ENCODE data around the gene STARD8. TPM values are rescaled to one million over a fixed set of nuclear protein-coding genes. Genes with fewer than 3 reads are reported as not detected.
A peak's percentile ranks its signal among the peaks of the same experiment; 100 is the strongest.

STARD8 gene
- polyA plus RNA-seq, 1 experiment: 2.9 TPM

DNA sequence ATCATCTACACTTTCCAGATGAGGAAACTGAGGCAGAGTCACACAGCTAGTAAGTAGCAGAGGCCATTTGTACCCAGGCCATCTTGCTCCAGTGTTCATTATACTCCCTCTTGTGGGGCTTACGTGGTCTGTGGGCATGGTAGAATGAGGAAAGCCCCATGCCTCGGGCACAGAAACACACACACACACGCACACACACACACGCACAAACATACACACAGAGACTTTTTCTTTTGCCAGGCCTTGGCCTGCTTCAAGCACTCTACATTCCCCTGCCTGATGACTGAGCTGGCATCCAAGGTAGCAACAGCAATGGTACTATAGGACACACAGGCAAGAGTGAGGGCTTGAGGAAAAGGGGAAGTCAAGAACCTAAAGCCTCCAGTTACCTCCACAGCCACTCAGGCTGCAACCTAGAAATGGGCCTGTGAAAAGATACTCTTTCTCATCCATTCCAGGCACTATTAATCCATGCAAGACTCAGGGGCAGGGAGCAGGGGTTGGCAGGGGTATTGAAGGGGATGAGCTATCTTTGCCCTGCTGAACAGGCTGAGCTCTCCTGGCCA lies 43.6 kb downstream of the STARD8 start:
- Histone ChIP-seq H3K36me3 (ENCODE audit: control insufficient read depth, insufficient read depth, low read length) (no peaks in the 10 kb centered on the region), H3K4me3 (ENCODE audit: low read depth, low read length) (no peak overlapping the region), H3K27me3 (ENCODE audit: control insufficient read depth, insufficient read depth, low read length) (no peaks in the 10 kb centered on the region)
- DNase-seq (ENCODE audit: low read depth): no peak
- TF ChIP-seq, protein P1, sequence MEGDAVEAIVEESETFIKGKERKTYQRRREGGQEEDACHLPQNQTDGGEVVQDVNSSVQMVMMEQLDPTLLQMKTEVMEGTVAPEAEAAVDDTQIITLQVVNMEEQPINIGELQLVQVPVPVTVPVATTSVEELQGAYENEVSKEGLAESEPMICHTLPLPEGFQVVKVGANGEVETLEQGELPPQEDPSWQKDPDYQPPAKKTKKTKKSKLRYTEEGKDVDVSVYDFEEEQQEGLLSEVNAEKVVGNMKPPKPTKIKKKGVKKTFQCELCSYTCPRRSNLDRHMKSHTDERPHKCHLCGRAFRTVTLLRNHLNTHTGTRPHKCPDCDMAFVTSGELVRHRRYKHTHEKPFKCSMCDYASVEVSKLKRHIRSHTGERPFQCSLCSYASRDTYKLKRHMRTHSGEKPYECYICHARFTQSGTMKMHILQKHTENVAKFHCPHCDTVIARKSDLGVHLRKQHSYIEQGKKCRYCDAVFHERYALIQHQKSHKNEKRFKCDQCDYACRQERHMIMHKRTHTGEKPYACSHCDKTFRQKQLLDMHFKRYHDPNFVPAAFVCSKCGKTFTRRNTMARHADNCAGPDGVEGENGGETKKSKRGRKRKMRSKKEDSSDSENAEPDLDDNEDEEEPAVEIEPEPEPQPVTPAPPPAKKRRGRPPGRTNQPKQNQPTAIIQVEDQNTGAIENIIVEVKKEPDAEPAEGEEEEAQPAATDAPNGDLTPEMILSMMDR (IDR thresholded peaks at IDR 0.05; ENCODE audit: insufficient read depth, low read depth, low read length): no peak
- POLR2A ChIA-PET: no interaction called here
- CTCF ChIA-PET: no interaction called here

DNA sequence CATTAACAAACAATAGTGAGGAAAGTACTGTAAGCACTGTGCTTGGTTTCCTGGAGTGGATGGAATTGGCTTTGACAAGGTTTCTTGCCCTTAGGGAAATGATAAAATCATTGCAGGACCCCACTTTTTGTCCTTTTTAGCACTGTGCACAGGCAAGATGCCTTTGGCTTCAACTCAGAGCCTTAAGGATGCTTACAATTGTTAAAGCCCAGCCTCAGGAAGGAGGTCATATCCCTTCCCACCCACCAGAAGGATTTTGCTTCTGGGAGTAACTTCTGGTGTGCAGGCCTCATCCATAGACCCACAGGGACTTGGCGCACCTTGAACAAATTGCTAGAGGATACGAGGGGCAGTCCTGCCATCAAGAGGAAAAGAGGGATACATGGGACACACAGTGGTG lies 44.5 kb downstream of the STARD8 start:
- DNase-seq (ENCODE audit: low read depth): no peak
- Histone ChIP-seq H3K36me3 (ENCODE audit: control insufficient read depth, insufficient read depth, low read length) (no peaks in the 10 kb centered on the region), H3K27me3 (ENCODE audit: control insufficient read depth, insufficient read depth, low read length) (no peaks in the 10 kb centered on the region), H3K4me3 (ENCODE audit: low read depth, low read length) (no peak overlapping the region)
- ChIA-PET CTCF (no interaction called here), POLR2A (no interaction called here)
- TF ChIP-seq, protein P1 (IDR thresholded peaks at IDR 0.05; ENCODE audit: insufficient read depth, low read depth, low read length): no peak

DNA sequence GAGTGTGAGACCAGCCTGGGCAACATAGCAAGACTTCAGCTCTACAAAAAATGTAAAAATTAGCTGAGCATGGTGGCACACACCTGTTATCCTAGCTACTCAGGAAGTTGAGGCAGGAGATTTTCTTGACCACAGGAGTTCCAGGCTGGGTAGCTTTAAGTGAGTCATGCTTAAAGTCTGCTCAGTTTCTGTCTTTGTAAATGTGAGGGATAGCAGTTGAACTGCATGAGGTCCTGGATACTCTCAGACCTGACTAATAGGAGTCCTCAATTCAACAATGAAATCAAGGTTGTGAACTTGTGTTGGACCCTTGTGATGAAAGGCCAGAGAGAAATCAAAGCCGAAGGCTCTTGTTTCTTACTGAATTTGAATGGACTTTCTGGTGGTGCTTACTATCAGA lies 45.2 kb downstream of the STARD8 start:
- POLR2A ChIA-PET: no interaction called here

DNA sequence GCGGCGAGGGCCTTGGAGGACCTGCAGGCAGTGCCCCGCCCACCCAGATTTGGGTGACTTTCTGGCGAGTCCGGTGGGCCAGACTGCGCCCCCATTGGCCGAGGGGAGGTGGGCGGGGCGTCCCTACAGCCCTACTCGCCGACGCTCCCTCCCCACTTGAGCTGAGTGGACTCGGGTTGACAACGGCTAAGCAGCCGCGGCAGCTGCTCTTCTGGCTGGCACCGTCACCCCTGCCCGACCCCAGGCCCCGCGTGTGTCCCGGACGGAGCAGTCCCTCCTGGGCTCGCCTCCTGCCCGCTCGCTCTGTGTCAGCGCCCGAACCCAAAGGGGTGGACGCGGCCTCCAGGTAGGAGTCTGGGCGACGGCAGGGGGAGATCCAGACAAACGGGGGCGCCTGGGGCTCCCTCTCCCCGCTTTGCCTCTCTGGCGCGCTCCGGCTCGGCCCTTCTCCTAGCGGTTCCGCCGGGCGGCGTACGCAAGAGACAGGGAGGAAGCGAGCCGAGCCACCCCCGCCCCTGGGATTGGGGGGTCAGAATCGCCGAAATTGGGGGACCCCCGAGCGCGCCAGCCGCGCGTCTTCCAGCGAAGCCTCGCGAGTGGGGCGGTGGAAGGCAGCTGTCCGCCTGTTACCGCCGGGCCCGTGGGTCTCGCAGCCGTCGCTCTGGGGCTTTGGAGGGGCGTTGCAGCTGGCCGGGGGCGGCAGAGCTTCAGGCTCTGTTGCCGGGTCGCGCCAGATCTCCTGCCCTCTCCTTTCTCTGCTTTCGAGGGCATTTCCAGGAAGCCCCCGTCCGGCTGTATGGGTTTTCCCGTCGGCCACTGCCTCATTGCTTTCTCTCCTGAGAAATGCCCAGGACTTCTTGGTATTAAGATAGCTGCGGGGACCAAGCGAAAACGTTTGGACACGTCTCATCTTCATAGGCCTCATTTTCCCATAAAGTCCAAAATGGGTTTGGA lies 46.3 kb downstream of the STARD8 start:
- ChIA-PET CTCF (interaction anchor here (0.9 to 1.9 kb wide), 2 partner anchors 10 to 56 kb away, joined by 3 to 4 read pairs; no protein-coding TSS in a partner anchor), POLR2A (no interaction called here)
- no peak for DNase-seq (ENCODE audit: low read depth)
- H3K4me3 ChIP-seq (ENCODE audit: low read depth, low read length): peak overlapping the region; percentile 59
- TF ChIP-seq, protein P1 (IDR thresholded peaks at IDR 0.05; ENCODE audit: insufficient read depth, low read depth, low read length): no peak
- no peaks in the 10 kb centered on the region for H3K36me3 ChIP-seq (ENCODE audit: control insufficient read depth, insufficient read depth, low read length)
- no peaks in the 10 kb centered on the region for H3K27me3 ChIP-seq (ENCODE audit: control insufficient read depth, insufficient read depth, low read length)

More for the DNA sequence above, 45.2 kb downstream of the STARD8 start:
- TF ChIP-seq, protein P1 (IDR thresholded peaks at IDR 0.05; ENCODE audit: insufficient read depth, low read depth, low read length): no peak
- DNase-seq (ENCODE audit: low read depth): no peak
- H3K4me3 ChIP-seq (ENCODE audit: low read depth, low read length): no peak overlapping the region
- no peaks in the 10 kb centered on the region for H3K27me3 ChIP-seq (ENCODE audit: control insufficient read depth, insufficient read depth, low read length)
- CTCF ChIA-PET: no interaction called here
- H3K36me3 ChIP-seq (ENCODE audit: control insufficient read depth, insufficient read depth, low read length): no peaks in the 10 kb centered on the region

DNA sequence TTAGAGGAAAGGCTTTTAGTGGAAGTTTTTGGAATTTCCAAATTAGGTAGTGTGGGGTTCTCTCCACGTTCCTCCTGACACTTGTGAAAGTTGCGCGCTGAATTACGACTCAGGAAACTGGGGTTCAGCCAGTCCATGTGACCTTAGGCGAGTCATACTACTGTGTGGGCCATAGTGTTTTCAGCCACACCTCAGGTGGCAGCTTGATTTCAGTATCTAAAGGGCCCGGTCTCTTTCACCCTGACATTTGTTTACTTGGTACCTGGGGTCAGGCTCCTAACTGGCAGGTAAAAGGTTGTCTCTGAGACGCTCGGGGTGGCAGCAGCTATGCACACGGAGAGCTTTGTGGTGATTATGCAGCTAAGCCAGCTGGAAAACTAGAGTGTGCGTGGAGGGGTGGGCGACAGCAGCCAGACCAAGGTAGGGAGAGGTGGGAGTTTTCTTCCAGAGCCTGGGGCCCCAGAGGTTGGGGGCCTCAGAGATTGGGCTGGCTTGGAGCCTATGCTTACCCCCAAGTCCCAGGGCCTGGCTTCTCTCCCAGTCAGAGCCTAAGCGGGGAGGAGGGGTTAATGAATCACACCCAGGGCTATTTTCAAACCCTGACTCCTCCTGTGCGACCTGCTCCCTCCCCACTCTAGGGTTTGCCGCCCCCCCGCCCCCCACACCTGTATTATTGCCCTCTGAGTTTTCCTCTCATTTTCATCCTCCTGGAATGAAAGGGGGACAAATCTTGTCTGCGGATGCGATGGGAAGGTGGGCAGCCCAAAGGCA lies 47.2 kb downstream of the STARD8 start:
- POLR2A ChIA-PET: no interaction called here
- Histone ChIP-seq H3K36me3 (ENCODE audit: control insufficient read depth, insufficient read depth, low read length) (no peaks in the 10 kb centered on the region), H3K4me3 (ENCODE audit: low read depth, low read length) (peak overlapping the region; percentile 59), H3K27me3 (ENCODE audit: control insufficient read depth, insufficient read depth, low read length) (no peaks in the 10 kb centered on the region)
- CTCF ChIA-PET: interaction anchor here (0.9 to 1.9 kb wide), 2 partner anchors 11 to 57 kb away, joined by 3 to 4 read pairs; no protein-coding TSS in a partner anchor
- DNase-seq (ENCODE audit: low read depth): no peak
- TF ChIP-seq, protein P1 (IDR thresholded peaks at IDR 0.05; ENCODE audit: insufficient read depth, low read depth, low read length): no peak
